GM18907 (cell line): ENCODE results near the gene CLASP2.

ENCODE experiments used
- ATAC-seq: cut with Tn5 transposase; IDR thresholded peaks from one replicate; pipeline ENCODE4 v1.9.1; 2021; ENCODE audit warnings: mild to moderate bottlenecking, moderate library complexity; ENCODE audit not compliant: unreplicated experiment

The CLASP2 gene

GRCh38 chr3:33547101-33547500 lies 171.0 kb downstream of the CLASP2 start:
- no peak for ATAC-seq

- no peak for ATAC-seq
These were observed 173.9 kb downstream of the CLASP2 start for GRCh38 chr3:33544126-33544525.

- ATAC-seq: no peak
These were observed 174.5 kb downstream of the CLASP2 start for GRCh38 chr3:33543601-33544000.

GRCh38 chr3:33541918-33542317 lies 176.1 kb downstream of the CLASP2 start:
- no peak for ATAC-seq

- no peak for ATAC-seq
These were observed 179.2 kb downstream of the CLASP2 start for GRCh38 chr3:33538678-33539339.

- no peak for ATAC-seq
These were observed 180.9 kb downstream of the CLASP2 start for GRCh38 chr3:33537133-33537532.

GRCh38 chr3:33526787-33527186 lies 191.3 kb downstream of the CLASP2 start:
- no peak for ATAC-seq

GRCh38 chr3:33525232-33525631 lies 192.8 kb downstream of the CLASP2 start:
- no peak for ATAC-seq

- ATAC-seq: no peak
These were observed 194.9 kb downstream of the CLASP2 start for GRCh38 chr3:33523093-33523667.

GRCh38 chr3:33521736-33522135 lies 196.3 kb downstream of the CLASP2 start:
- no peak for ATAC-seq

- no peak for ATAC-seq
These were observed 204.7 kb downstream of the CLASP2 start for GRCh38 chr3:33513262-33513863.

- no peak for ATAC-seq
These were observed 213.0 kb downstream of the CLASP2 start for GRCh38 chr3:33505027-33505426.

GRCh38 chr3:33496449-33496848 lies 221.6 kb downstream of the CLASP2 start:
- ATAC-seq: no peak

GRCh38 chr3:33491721-33492120 lies 226.3 kb downstream of the CLASP2 start:
- ATAC-seq: no peak

GRCh38 chr3:33490641-33491241 lies 227.3 kb downstream of the CLASP2 start:
- peak; percentile 59 for ATAC-seq

- ATAC-seq: no peak
These were observed 229.4 kb downstream of the CLASP2 start for GRCh38 chr3:33488683-33489082.

GRCh38 chr3:33488246-33488645 lies 229.8 kb downstream of the CLASP2 start:
- no peak for ATAC-seq

- ATAC-seq: no peak
These were observed 235.9 kb downstream of the CLASP2 start for GRCh38 chr3:33482111-33482521.

GRCh38 chr3:33474896-33475295 lies 243.2 kb downstream of the CLASP2 start:
- ATAC-seq: no peak

GRCh38 chr3:33473813-33474212 lies 244.2 kb downstream of the CLASP2 start:
- no peak for ATAC-seq

- no peak for ATAC-seq
These were observed 250.3 kb downstream of the CLASP2 start for GRCh38 chr3:33467786-33468185.

GRCh38 chr3:33461097-33461496 lies 257.0 kb downstream of the CLASP2 start:
- no peak for ATAC-seq
